ENCODE results near the gene FGF7. TPM values are rescaled to one million over a fixed set of nuclear protein-coding genes. Genes with fewer than 3 reads are reported as not detected.

Gene FGF7
- total RNA-seq, 3 donors from 2014 or later (not counting 1 experiment from before 2014, with no cell fraction given): not detected

DNA sequence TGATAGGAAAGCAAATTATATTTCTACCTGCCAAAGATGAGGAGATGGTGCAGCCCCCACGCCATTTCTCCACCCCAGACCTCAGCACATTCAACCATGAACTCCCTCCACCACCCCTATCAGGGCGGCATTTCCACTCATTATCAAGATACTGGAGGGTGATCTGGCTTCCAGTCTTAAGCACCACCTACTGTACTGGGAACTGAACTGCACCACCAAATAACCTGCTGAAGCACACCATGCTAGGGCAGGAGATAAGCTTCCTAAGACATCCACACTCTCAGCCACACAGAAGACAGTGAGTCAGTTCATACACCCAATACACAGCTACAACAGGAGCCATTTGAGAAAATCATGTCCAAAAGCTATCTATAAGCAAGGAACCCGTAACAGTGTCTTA is 98.8 kb downstream of the FGF7 start:
- Mint-ChIP-seq H3K9me3 (peaks cover 5 to 11% of the 10 kb centered on the region in 2 donors), H3K4me1 (no peaks in the 10 kb centered on the region), H3K36me3 (peaks cover 7% of the 10 kb centered on the region), H3K4me3 (no peak overlapping the region), H3K27ac (no peak overlapping the region), H3K27me3 (ENCODE audit: low read depth in 2 of 2) (peaks cover 0 to 8% of the 10 kb centered on the region in 2 donors)
- Histone ChIP-seq H3K27me3 (ENCODE audit: control insufficient read depth, insufficient read depth, low read length) (no peaks in the 10 kb centered on the region), H3K27ac (ENCODE audit: low read length) (no peak overlapping the region), H3K4me3 (ENCODE audit: low read length) (no peak overlapping the region), H3K36me3 (ENCODE audit: control insufficient read depth, insufficient read depth, low read length) (no peaks in the 10 kb centered on the region), H3K4me1 (ENCODE audit: control insufficient read depth, insufficient read depth, low read length) (no peaks in the 10 kb centered on the region), H3K9me3 (ENCODE audit: control insufficient read depth, insufficient read depth, low read length) (peaks cover 6% of the 10 kb centered on the region)
- 71% methylated on average over 3 of the region's 3 CpGs for WGBS (ENCODE audit: insufficient coverage)
- intact Hi-C loops (cut with micrococcal nuclease): no loop called here
- DNase-seq: no peak
- TF ChIP-seq, protein P1, sequence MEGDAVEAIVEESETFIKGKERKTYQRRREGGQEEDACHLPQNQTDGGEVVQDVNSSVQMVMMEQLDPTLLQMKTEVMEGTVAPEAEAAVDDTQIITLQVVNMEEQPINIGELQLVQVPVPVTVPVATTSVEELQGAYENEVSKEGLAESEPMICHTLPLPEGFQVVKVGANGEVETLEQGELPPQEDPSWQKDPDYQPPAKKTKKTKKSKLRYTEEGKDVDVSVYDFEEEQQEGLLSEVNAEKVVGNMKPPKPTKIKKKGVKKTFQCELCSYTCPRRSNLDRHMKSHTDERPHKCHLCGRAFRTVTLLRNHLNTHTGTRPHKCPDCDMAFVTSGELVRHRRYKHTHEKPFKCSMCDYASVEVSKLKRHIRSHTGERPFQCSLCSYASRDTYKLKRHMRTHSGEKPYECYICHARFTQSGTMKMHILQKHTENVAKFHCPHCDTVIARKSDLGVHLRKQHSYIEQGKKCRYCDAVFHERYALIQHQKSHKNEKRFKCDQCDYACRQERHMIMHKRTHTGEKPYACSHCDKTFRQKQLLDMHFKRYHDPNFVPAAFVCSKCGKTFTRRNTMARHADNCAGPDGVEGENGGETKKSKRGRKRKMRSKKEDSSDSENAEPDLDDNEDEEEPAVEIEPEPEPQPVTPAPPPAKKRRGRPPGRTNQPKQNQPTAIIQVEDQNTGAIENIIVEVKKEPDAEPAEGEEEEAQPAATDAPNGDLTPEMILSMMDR (IDR thresholded peaks at IDR 0.05): no peak
- no peak for ATAC-seq

DNA sequence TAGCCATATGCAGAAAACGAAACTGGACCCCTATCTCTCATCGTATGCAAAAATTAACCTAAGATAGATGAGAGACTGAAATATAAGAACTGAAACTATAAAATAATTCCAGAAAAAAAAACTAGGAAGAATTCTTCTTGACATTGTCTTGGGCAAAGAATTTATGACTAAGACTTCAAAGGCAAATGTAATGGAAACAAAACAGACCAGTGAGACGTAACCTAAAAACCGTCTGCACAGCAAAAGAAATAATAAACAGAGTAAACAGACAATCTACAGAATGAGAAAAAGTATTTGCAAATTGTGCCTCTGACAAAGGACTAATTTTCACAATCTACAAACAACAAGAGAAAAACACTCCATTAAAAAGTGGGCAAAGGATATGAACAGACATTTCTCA is 105.2 kb downstream of the FGF7 start:
- Mint-ChIP-seq H3K27me3 (ENCODE audit: low read depth in 2 of 2) (peaks cover 4 to 9% of the 10 kb centered on the region in 2 donors), H3K9me3 (peaks cover 4 to 7% of the 10 kb centered on the region in 2 donors), H3K27ac (no peak overlapping the region), H3K4me1 (no peaks in the 10 kb centered on the region), H3K36me3 (no peaks in the 10 kb centered on the region), H3K4me3 (no peak overlapping the region)
- TF ChIP-seq, protein P1 (IDR thresholded peaks at IDR 0.05): no peak
- no peaks in the 10 kb centered on the region for H3K36me3 ChIP-seq (ENCODE audit: control insufficient read depth, insufficient read depth, low read length)
- H3K27me3 ChIP-seq (ENCODE audit: control insufficient read depth, insufficient read depth, low read length): no peaks in the 10 kb centered on the region
- no peaks in the 10 kb centered on the region for H3K4me1 ChIP-seq (ENCODE audit: control insufficient read depth, insufficient read depth, low read length)
- intact Hi-C loops (cut with micrococcal nuclease): no loop called here
- DNase-seq: no peak
- no peak overlapping the region for H3K27ac ChIP-seq (ENCODE audit: low read length)
- WGBS (ENCODE audit: insufficient coverage): no CpG with 5 or more reads among the region's 4 CpGs
- ATAC-seq: no peak
- no peak overlapping the region for H3K4me3 ChIP-seq (ENCODE audit: low read length)
- no peaks in the 10 kb centered on the region for H3K9me3 ChIP-seq (ENCODE audit: control insufficient read depth, insufficient read depth, low read length)

DNA sequence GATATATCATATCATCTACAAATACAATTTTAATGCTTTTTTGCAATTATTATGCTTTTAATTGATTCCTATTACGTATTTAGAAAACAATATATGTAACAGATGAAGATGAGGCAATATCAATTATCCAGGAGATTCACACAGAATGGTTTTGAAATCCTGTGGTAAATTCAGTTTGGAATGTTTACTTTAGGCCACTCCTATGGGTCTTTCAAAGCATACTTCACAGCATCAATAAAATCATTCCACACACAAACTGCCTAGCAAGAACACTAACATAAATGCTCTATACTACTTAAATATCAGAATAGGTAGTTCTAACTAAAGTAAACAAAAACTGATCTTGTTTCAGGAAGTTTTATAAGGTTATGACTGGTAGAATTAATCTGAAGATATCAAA is 107.0 kb downstream of the FGF7 start:
- Mint-ChIP-seq H3K27me3 (ENCODE audit: low read depth in 2 of 2) (peaks cover 0 to 9% of the 10 kb centered on the region in 2 donors), H3K4me3 (no peak overlapping the region), H3K9me3 (peaks cover 7 to 16% of the 10 kb centered on the region in 2 donors), H3K27ac (no peak overlapping the region), H3K4me1 (no peaks in the 10 kb centered on the region), H3K36me3 (peaks cover 7% of the 10 kb centered on the region)
- intact Hi-C loops (cut with micrococcal nuclease): no loop called here
- Histone ChIP-seq H3K4me3 (ENCODE audit: low read length) (no peak overlapping the region), H3K4me1 (ENCODE audit: control insufficient read depth, insufficient read depth, low read length) (no peaks in the 10 kb centered on the region), H3K36me3 (ENCODE audit: control insufficient read depth, insufficient read depth, low read length) (no peaks in the 10 kb centered on the region), H3K27ac (ENCODE audit: low read length) (no peak overlapping the region), H3K9me3 (ENCODE audit: control insufficient read depth, insufficient read depth, low read length) (no peaks in the 10 kb centered on the region), H3K27me3 (ENCODE audit: control insufficient read depth, insufficient read depth, low read length) (peaks cover 2% of the 10 kb centered on the region)
- TF ChIP-seq, protein P1 (IDR thresholded peaks at IDR 0.05): no peak
- DNase-seq (no peak), ATAC-seq (no peak)
- no CpG with 5 or more reads among the region's 1 CpG for WGBS (ENCODE audit: insufficient coverage)

Other genes starting within 250 kb of the FGF7 start
- gene FAM227B, start 197.6 kb downstream of the FGF7 start, total RNA-seq: 1 to 10 TPM; 3.8 to 5.0 (median 4.9) TPM
- gene DTWD1, start 197.8 kb downstream of the FGF7 start, total RNA-seq: 10 to 100 TPM in 2 of 3 donors, 1 to 10 TPM in 1; 10.0 to 14.1 (median 12.3) TPM

Measured in natural killer cell (primary cell).